MCF 10A (cell line): ENCODE measurements around the gene PGP. TPM values are rescaled to one million over a fixed set of nuclear protein-coding genes. Genes with fewer than 3 reads are reported as not detected.

Source experiments
- BruUV-seq: library from RNA; stranded (reverse); fragments of 400-500 nt; replicated peaks from 2 replicates; lab custom pipeline; 2021; lab: Mats Ljungman, UMichigan
- CTCF ChIA-PET: fragments of 300-600 bp; sonication (Branson Sonifier 250); formaldehyde crosslinking; extraction: SDS; loops from one replicate; lab custom pipeline; 2021; ENCODE audit warnings: antibody characterized with exemption, inconsistent platforms; lab: Yijun Ruan, JAX
- POLR2A ChIA-PET: fragments of 300-600, 350-650 bp; sonication (Branson Sonifier 250); formaldehyde crosslinking; extraction: SDS; loops from one replicate; lab custom pipeline; 2020; ENCODE audit warnings: antibody characterized with exemption, inconsistent platforms; lab: Yijun Ruan, JAX
- DNase-seq: peaks from one replicate; pipeline ENCODE4 v3.0.0-alpha.2; 2018; ENCODE audit not compliant: unreplicated experiment
- H3K27ac Mint-ChIP-seq: one replicate; pipeline ENCODE4 v1.8.0; 2022; ENCODE audit warnings: mild to moderate bottlenecking, low read depth, mixed read lengths; ENCODE audit not compliant: unreplicated experiment
- H3K27me3 Mint-ChIP-seq: one replicate; pipeline ENCODE4 v1.8.0; 2022; ENCODE audit warnings: mixed read lengths; ENCODE audit not compliant: insufficient read depth, unreplicated experiment
- H3K36me3 Mint-ChIP-seq: one replicate; pipeline ENCODE4 v1.8.0; 2022; ENCODE audit warnings: mild to moderate bottlenecking, moderate library complexity, mixed read lengths; ENCODE audit not compliant: insufficient read depth, unreplicated experiment
- H3K4me1 Mint-ChIP-seq: one replicate; pipeline ENCODE4 v1.8.0; 2022; ENCODE audit warnings: mixed read lengths; ENCODE audit not compliant: insufficient read depth, unreplicated experiment
- H3K4me3 Mint-ChIP-seq: one replicate; pipeline ENCODE4 v1.8.0; 2022; ENCODE audit warnings: mild to moderate bottlenecking, moderate library complexity, mixed read lengths; ENCODE audit not compliant: unreplicated experiment
- H3K9me3 Mint-ChIP-seq: one replicate; pipeline ENCODE4 v1.8.0; 2022; ENCODE audit warnings: mixed read lengths; ENCODE audit not compliant: unreplicated experiment
- intact Hi-C: fragments of 100-400 bp; cut with micrococcal nuclease; formaldehyde crosslinking; loops from 2 replicates; pipeline ENCODE4 v1.14.1; 2022
- total RNA-seq: library from RNA; stranded (reverse); gene quantifications from 2 replicates; pipeline ENCODE4 v1.2.3, GENCODE V29; 2022
- TF ChIP-seq, protein P1 (sequence below): fragments of 200-600 bp; IDR thresholded peaks from one replicate; pipeline ENCODE4 v1.8.0; 2022; ENCODE audit warnings: antibody characterized with exemption, mild to moderate bottlenecking; ENCODE audit not compliant: unreplicated experiment

PGP gene
- total RNA-seq, 1 experiment from 2014 or later, result 12.0 TPM

DNA sequence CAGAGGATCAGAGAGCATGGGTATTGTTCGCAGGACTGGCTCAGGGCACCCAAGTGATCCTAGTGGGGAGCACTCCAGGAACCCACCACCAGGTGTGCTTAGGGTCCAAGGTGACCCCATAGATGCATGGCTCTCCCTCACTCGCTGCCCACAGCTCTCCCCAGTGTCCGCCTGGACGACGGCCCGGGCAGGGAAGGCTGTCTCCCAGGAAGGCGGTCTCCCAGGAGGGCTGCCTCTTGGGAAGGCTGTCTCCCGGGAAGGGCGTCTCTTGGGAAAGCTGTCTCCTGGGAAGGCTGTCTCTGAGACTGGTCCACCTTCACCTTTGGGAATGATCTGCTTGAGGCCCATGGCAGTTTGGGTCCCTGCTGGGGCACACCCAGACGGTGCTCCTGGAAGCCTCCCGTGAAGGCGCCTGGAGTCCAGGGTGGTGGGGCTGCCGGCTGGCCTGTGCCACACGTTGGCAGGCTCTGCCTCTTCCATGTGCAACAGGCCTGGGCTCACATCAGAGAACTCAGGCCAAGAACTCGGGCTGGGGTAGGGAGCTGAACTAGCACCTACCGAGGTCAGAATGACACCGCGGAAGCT lies 31.8 kb upstream of the PGP start:
- intact Hi-C loops, result no loop called here
- Mint-ChIP-seq H3K4me1 (peaks cover 5% of the 10 kb centered on the region), H3K27ac (no peak overlapping the region), H3K27me3 (no peaks in the 10 kb centered on the region), H3K4me3 (no peak overlapping the region), H3K9me3 (no peaks in the 10 kb centered on the region), H3K36me3 (peaks cover 50% of the 10 kb centered on the region)
- ChIA-PET POLR2A (no interaction called here), CTCF (interaction anchor here (0.6 to 0.9 kb wide), 4 partner anchors 61 to 825 kb away, joined by 3 to 6 read pairs (median 3); no protein-coding TSS in a partner anchor)
- no TSS peak for BruUV-seq
- TF ChIP-seq, protein P1, sequence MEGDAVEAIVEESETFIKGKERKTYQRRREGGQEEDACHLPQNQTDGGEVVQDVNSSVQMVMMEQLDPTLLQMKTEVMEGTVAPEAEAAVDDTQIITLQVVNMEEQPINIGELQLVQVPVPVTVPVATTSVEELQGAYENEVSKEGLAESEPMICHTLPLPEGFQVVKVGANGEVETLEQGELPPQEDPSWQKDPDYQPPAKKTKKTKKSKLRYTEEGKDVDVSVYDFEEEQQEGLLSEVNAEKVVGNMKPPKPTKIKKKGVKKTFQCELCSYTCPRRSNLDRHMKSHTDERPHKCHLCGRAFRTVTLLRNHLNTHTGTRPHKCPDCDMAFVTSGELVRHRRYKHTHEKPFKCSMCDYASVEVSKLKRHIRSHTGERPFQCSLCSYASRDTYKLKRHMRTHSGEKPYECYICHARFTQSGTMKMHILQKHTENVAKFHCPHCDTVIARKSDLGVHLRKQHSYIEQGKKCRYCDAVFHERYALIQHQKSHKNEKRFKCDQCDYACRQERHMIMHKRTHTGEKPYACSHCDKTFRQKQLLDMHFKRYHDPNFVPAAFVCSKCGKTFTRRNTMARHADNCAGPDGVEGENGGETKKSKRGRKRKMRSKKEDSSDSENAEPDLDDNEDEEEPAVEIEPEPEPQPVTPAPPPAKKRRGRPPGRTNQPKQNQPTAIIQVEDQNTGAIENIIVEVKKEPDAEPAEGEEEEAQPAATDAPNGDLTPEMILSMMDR, result no peak
- no peak for DNase-seq

DNA sequence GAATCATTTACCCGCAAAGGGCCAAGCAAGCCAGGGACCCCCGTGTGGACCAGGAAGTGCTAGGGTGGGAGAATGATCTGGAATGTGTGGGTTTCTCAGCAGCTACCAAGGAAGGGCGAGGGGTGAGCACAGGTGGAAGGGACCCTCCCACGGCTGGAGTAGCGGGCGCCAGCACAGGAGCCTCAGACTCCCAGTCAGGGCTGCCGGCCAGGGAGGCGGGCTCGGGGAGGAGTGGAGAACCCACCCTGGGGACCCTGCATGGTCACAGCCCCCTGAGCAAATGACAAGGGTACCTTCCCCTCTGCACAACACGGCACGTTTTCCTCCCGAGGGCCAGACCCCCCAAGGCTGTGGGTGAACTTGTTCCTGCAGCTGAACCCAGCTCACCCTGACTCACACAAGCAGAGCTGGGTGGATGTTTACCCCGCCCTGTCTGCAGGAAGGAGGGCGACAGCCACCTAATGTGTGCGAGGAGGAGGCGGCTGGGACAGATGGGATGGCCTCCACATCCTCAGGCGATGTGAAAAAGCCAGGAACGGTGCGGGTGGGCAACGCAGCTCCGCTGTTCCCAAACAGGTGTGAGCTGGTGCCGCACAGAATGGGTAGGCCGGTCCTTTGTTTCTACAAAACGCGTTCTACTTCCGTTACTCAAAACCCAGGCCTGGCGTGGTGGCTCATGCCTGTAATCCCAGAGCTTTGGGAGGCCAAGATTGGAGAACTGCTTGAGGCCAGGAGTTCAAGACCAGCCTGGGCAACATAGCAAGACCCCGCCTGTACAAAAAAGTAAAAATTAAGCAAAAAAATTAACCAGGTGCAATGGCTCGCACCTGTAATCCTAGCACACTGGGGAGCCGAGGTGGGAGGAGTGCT lies 30.5 kb upstream of the PGP start:
- TF ChIP-seq, protein P1, result no peak
- BruUV-seq, result no TSS peak
- POLR2A ChIA-PET, result interaction anchor here (0.8 kb wide), 1 partner anchor 33 kb away, joined by 3 read pairs; no protein-coding TSS in a partner anchor
- Mint-ChIP-seq H3K9me3 (no peaks in the 10 kb centered on the region), H3K4me3 (no peak overlapping the region), H3K27me3 (no peaks in the 10 kb centered on the region), H3K4me1 (peaks cover 5% of the 10 kb centered on the region), H3K36me3 (peaks cover 54% of the 10 kb centered on the region), H3K27ac (no peak overlapping the region)
- no peak for DNase-seq
- CTCF ChIA-PET, result no interaction called here
- intact Hi-C loops, result no loop called here

GRCh38 chr16:2244301-2244700 lies 29.7 kb upstream of the PGP start:
- Mint-ChIP-seq H3K9me3 (no peaks in the 10 kb centered on the region), H3K36me3 (peaks cover 58% of the 10 kb centered on the region), H3K27me3 (no peaks in the 10 kb centered on the region), H3K4me3 (no peak overlapping the region), H3K4me1 (peaks cover 5% of the 10 kb centered on the region), H3K27ac (no peak overlapping the region)
- ChIA-PET CTCF (no interaction called here), POLR2A (interaction anchor here (0.8 kb wide), 1 partner anchor 32 kb away, joined by 3 read pairs; no protein-coding TSS in a partner anchor)
- intact Hi-C loops, result no loop called here
- no peak for DNase-seq
- TF ChIP-seq, protein P1, result no peak
- no TSS peak for BruUV-seq

GRCh38 chr16:2243781-2244180 lies 29.1 kb upstream of the PGP start:
- Mint-ChIP-seq H3K36me3 (peaks cover 61% of the 10 kb centered on the region), H3K4me1 (peaks cover 5% of the 10 kb centered on the region), H3K27ac (no peak overlapping the region), H3K27me3 (no peaks in the 10 kb centered on the region), H3K9me3 (no peaks in the 10 kb centered on the region), H3K4me3 (no peak overlapping the region)
- no TSS peak for BruUV-seq
- TF ChIP-seq, protein P1, result no peak
- DNase-seq, result no peak
- POLR2A ChIA-PET, result no interaction called here
- intact Hi-C loops, result no loop called here
- CTCF ChIA-PET, result no interaction called here
